GM12874 (cell line): ENCODE measurements around the gene METTL21A.

Experiments
- CTCF ChIP-seq: IDR thresholded peaks from 2 replicates; pipeline ENCODE4 v1.5.1; 2011; ENCODE audit warnings: low read depth, mild to moderate bottlenecking, control low read depth, low read length, moderate library complexity; ENCODE audit not compliant: insufficient read depth

The METTL21A gene

GRCh38 chr2:207632575-207633493, 7.6 kb upstream of the METTL21A start:
- no peak for TF ChIP-seq CTCF

DNA sequence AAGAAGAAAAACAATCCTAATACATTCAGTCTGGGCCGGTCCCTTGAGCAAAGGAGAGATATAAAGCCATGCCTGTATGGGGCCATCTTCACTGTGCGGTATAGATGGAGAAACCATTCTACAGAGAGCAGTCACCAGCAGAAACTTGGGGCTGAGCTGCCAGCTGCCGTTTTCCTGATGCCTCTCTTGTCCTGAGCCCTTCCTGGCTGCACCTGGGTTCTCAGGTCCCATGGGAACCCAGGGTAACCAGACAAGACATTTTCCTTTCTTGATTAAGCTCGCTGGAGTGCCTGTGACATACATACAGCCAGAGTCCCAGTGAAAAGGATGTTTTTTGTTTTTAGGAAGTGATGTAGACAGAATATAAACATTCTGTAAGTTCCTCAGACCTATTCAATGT, 5.3 kb upstream of the METTL21A start:
- TF ChIP-seq CTCF: no peak

GRCh38 chr2:207629553-207629952, 4.4 kb upstream of the METTL21A start:
- TF ChIP-seq CTCF: no peak

DNA sequence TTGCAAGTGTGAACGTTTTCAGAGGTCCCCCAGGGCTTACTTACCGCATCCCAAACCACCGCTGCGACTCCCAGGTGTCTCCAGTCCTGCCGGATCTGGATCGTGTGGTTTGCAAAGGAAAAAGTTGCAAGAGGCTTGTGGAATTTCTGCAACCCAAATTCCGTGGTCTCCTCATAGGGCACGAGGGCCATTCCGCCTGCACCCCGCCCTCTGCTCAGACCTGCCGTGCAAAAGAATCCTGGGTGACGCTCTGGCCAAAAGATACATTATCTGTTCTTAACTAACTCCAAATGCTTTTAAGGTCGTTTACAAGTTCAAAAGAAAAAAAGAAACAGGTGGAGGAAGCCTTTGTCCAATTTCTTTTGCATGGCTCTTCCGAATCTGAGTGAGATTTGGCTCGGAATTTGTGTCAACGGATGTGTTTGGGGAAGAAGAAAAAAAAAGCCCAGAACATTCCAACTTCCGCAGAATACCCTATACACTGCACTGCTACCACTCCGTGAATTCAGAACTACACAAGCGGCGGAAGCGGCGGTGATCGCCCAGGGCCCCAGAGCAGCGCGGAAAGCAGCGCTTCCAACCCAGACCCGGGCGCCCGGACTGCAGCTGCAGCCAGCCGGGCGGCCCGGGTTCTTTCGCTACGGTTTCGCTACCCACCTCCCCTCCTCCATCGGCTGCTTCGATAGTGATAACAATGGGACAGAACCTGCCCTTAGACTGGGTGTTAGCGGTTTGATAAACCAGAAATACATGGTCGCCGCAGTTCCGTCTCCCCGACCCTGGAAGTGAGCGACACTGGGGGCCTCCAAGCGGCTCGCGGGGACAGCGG, 795 bp downstream of the METTL21A start:
- TF ChIP-seq CTCF: no peak

GRCh38 chr2:207621501-207622039, 3.6 kb downstream of the METTL21A start:
- TF ChIP-seq CTCF: no peak

GRCh38 chr2:207619764-207620203, 5.4 kb downstream of the METTL21A start:
- TF ChIP-seq CTCF: no peak
